Activated T-helper 9 cell treated with anti-CD3 and anti-CD28 coated beads, Interleukin-2, amount 50 U/mL, for 16 hours (primary cell): ENCODE results near the gene COL6A1.

ENCODE experiments used
- DNase-seq: peaks from one replicate; pipeline ENCODE4 v3.0.0-alpha.2; 2020; ENCODE audit warnings: low read depth

The COL6A1 gene

GRCh38 chr21:46049890-46050667 lies 68.5 kb downstream of the COL6A1 start:
- no peak for DNase-seq

GRCh38 chr21:46050668-46051378 lies 69.3 kb downstream of the COL6A1 start:
- DNase-seq = no peak

DNA sequence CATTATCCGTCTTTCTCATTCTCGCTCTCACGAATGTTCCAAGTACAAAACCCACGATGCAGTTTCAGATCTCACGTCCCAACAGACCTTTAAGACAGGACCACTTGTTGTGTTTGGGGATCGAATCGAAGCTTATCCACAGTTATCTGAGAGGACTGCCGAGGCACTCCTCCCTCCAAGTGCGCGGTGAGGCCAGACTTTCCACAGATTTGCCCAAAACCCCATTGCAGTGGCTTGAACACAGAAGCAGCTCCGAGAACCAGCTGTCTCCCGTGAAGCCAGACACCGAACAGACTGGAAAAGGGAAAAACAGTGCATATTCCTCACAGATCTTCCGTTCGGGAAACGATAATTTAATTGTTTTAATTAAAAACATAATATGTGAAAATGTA lies 69.8 kb downstream of the COL6A1 start:
- DNase-seq = no peak

GRCh38 chr21:46051821-46052675 lies 70.5 kb downstream of the COL6A1 start:
- no peak for DNase-seq

DNA sequence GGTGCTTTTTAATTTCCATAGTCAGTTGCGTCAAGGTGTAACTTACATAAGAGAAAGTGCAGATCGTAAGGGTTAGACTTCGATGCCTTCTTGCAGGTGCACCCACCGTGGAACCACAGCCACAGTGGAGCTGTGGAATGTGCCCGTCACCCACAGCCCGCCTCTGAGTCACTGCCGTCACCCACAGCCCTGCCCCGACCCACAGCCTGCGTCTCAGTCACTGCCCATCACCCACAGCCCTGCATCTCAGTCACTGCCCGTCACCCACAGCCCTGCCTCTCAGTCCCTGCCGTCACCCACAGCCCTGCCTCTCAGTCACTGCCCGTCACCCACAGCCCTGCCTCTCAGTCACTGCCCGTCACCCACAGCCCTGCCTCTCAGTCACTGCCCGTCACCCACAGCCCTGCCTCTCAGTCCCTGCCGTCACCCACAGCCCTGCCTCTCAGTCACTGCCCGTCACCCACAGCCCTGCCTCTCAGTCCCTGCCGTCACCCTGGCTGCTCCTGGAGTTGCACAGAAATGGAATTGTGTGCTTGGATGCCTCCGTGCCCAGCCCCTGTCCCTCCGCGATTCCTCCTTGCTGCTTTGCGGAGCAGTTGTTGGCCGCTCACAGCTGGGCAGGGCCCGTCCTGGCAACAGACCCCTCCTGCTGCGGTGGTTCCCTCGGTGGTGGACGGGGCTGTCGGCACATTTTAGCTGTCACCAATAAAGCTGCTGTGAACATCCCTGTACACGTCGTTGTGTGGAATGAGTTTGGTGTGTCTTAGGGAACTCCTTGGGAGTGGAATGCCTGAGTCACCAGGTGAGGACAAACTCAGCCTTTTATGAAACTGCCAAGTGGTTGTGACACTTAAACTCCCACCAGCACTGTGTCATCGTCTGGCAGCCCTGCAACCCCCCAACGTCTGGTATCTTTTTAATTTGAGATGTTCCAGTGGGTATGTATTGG lies 71.4 kb downstream of the COL6A1 start:
- no peak for DNase-seq

- no peak for DNase-seq
These were observed 72.5 kb downstream of the COL6A1 start for GRCh38 chr21:46054031-46054430.

DNA sequence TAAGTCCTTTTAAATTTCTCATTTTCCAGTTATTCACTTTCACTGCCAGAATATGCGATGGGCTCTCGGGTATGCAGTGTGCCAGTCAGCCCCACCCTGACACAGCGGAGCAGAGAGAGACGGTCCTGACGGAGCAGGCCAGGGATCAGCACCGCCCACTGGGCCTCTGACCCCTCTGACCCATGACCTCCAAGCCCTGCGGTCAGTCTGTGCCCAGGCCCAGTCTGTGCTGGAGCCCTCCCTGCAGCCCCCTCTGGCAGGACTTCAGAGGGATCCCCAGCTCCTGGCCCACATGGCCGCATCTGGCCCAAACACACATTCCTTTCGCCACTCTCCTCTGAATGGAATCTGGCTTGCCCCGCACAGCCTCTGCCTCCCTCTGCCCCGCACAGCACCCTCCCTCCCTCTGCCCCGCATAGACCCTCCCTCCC lies 72.9 kb downstream of the COL6A1 start:
- no peak for DNase-seq
